SH-SY5Y (cell line): ENCODE data around the gene LPA.

Experiments used
- GATA2 ChIP-seq: IDR thresholded peaks from 2 replicates; pipeline ENCODE4 v1.6.1; 2011; ENCODE audit warnings: mild to moderate bottlenecking, low read depth, low read length
- GATA3 ChIP-seq: IDR thresholded peaks from 2 replicates; pipeline ENCODE4 v1.6.1; 2011; ENCODE audit warnings: low read depth, mild to moderate bottlenecking, low read length, moderate library complexity

DNA sequence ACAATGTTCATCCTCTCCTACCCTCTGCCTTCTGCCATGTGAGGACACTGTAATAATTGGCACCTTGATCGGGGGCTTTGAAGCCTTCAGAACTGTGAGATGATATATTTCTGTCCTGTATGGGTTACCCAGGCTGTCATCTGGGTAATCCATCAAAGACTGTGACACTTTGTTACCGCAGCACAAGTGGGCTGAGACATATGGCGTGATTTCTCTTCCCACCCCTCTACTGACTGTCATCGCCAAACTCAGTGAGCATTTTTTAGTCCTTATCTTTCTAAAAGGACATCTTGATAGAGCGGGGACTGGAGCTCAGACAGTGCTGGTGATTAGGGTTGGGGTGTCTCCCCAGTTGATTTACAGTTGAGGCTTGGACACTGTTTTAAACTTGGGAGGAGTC lies 27.5 kb upstream of the LPA start:
- TF ChIP-seq GATA3 (no peak), GATA2 (no peak)
